Ecto neural progenitor cell (in vitro differentiated cells): ENCODE data around the gene LRRTM4.
"Not testable (repeated sequence)": the region's sequence is repeated elsewhere in the genome, so short reads cannot be mapped to it uniquely, and the experiment has no call there.

ENCODE experiments used
- DNase-seq: peaks from one replicate; pipeline ENCODE4 v3.0.0-alpha.2; 2018; ENCODE audit warnings: low spot score

LRRTM4 gene

GRCh38 chr2:77314721-77315120 lies 207.5 kb downstream of the LRRTM4 start:
- DNase-seq: no peak

DNA sequence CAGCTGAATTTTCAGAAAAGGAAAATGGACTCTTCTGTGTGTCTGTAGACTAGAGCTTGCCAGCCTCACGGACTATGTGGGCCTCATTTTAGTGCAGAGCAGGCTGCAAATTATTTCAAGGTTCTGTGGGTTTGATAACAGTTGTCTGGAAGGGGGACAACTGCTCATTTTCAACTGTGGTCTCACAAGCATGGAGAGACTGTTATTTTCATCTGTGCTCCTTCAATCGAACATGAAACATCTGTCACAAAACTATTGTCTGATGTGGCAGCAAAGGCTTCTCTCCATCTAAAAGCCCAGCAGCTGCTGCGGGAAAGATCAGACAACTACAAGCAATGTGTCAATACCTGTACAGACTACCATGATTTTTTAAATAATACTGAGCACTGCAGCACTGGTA lies 211.8 kb downstream of the LRRTM4 start:
- no peak for DNase-seq

- DNase-seq: no peak
Measured at GRCh38 chr2:77309725-77310124, 212.5 kb downstream of the LRRTM4 start.

- DNase-seq: no peak
Measured at GRCh38 chr2:77301441-77301840, 220.7 kb downstream of the LRRTM4 start.

GRCh38 chr2:77296791-77297190 lies 225.4 kb downstream of the LRRTM4 start:
- DNase-seq: no peak

GRCh38 chr2:77294474-77294873 lies 227.7 kb downstream of the LRRTM4 start:
- no peak for DNase-seq

DNA sequence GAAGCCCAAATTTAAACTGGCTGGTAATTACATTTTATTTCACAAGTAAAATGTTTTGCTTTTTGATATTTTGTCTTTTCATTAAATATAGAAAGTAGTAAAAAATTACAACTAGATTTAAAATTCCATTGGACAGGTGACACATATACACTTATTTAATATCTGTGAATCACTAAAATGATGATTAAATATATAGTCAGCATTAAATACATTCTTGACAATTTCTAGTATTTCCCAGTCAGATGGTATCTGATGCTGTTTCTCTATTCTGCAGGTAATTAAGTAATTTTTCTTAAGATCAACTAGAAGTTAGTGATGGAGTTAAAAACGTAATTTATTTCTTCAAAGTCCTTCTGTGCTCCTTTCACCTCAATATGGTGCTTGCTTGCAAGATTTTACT lies 237.8 kb downstream of the LRRTM4 start:
- no peak for DNase-seq

- DNase-seq: no peak
Measured at GRCh38 chr2:77271262-77271661, 250.9 kb downstream of the LRRTM4 start.

- no peak for DNase-seq
Measured at GRCh38 chr2:77270433-77270832, 251.7 kb downstream of the LRRTM4 start.

DNA sequence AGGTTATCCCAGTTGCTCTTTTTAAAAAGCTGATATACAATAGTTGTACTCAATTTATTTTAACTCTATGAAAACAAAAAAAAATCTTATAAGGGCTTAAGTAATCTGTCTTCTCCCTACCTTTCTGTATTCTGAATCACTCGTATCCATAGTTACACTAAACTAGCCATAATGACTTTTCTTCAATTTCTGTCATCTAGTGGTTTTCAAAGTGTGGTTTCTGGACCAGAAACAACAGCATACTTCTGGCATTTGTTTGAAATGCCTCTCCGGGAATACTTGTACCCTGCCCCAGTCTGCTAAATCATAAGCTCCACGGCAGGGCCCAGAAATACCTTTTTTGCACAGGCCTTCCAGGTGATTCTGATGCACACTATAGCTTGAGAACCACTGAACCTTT lies 253.6 kb downstream of the LRRTM4 start:
- DNase-seq: no peak

- no peak for DNase-seq
Measured at GRCh38 chr2:77232909-77233425, 289.2 kb downstream of the LRRTM4 start.

- DNase-seq: no peak
Measured at GRCh38 chr2:77228391-77228790, 293.8 kb downstream of the LRRTM4 start.

- no peak for DNase-seq
Measured at GRCh38 chr2:77210725-77211124, 311.5 kb downstream of the LRRTM4 start.

DNA sequence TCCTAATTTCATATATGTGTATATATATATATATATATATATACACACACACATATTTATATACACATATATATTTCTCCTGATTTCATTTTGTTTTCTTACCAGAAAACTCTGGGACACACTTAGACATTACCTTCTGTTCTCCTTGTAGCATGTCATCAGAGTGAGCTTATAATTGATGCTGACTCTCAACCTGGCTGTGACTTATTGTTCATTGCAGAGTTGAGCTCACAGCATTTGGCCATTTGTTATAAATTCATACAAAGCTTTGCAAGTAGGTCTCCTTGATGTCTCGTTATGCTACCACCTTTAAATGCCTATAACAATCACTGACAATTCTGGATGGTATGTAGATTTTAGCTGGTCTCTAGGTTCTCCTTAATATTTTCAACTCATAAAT lies 314.8 kb downstream of the LRRTM4 start:
- no peak for DNase-seq

GRCh38 chr2:77201755-77202154 lies 320.4 kb downstream of the LRRTM4 start:
- DNase-seq: no peak

- no peak for DNase-seq
Measured at GRCh38 chr2:77199411-77199810, 322.8 kb downstream of the LRRTM4 start.

DNA sequence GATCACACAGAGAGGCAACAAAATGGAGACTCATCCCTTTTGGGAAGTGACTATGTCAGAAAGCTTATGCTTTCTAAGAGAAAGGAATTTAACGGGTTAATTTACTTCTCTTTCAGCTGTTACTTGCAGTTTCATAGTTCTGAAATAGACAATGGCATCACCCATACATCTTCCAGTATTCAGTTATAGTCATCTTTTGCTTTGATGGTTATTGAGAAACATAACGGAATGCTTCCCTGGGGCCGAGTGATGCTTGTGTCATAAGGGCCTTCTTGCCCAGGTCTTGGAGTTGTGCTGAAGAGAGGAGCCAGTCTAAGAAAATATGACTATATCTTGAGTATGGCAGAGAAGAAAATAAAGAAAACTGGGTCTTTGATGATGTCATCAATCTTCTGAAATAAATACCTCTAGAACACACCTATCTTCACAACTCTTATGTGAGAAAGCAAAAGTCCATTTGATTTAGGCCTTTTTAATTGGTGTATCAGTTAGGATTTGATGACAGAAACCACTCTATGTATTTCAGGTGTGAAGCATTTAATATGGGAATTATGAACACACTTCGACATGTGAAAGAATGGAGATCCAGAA lies 328.2 kb downstream of the LRRTM4 start:
- DNase-seq: no peak

- DNase-seq: no peak
Measured at GRCh38 chr2:77192811-77193289, 329.3 kb downstream of the LRRTM4 start.

DNA sequence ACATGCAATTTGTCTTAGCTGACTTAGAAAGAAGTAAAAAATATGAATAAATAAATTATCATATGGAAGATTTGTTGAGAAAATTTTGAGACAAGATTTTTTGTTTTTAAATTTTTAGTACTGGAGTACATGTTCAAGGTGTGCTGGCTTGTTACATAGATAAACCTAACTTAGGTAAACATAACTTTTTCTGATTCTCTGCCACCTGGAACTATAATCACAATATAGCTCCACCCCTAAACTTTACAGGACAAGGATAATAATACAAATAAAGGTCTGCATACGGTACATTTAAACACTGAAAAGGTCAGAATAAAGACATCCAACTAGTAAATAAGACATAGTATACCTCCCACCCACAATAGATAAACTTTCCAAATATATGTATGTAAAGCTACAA lies 330.5 kb downstream of the LRRTM4 start:
- DNase-seq: no peak

DNA sequence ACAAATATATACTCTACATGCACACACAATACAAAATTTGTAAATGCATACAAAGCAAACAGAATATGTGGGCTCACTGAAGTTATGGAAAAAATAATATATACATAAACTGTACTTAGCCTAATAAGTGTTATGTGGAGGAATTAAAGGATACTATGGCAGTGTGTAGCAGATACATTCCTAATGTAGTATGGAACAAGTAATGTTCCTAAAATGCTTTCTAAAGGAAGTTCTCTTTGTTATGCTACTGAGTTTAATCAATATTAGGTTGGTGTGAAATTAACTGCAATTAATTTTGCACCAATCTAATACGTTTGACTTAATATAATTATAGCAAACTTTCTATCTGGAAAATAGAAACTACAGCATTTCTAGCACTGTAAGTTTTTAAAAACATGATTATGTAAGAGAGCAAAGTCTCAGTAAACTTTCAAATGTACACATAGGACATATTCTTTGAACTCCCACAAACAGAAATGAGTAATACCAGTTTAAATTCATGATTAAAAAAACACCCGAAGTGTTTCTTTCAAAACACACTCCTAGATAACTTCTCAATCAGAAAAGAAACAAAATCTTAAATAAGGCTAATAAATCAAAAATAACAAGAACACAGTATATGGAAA lies 331.3 kb downstream of the LRRTM4 start:
- DNase-seq: no peak

DNA sequence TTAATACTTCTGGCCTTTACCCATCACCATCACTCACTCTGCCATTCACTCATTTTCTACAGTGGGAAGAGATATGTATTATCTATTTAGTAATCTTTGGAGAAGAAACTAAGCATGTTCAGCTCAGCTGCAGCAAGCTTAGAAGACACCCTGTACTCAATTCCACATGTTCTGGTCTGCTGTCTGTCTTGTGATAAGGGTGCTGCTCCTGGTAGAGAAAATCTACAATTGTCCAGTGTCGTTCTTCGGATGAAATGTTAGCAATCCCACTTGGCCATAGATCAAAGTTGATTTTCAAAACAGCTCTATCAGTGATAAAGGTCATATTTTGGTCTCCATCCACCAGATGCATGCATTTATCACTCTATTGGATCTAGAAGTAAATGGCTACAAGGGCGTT lies 337.1 kb downstream of the LRRTM4 start:
- no peak for DNase-seq

DNA sequence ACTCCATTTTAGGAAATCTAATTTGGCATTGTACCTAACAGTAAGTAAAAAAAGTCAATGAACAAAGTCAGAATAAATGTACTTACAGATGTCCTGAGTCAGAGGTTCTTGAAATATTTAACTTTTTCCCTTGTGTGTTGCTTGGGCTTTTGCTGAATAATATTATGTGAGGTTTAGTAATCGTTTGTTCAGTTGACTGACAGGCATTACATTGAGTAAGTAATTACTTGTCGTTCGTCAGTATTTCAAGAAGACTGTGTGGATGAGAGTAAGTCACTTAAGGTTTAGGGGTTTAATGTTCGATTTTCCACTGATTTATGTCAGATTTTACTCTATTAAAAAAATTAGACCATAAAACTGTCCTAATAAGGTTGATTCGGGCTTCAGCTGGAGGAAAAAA lies 342.9 kb downstream of the LRRTM4 start:
- DNase-seq: no peak

DNA sequence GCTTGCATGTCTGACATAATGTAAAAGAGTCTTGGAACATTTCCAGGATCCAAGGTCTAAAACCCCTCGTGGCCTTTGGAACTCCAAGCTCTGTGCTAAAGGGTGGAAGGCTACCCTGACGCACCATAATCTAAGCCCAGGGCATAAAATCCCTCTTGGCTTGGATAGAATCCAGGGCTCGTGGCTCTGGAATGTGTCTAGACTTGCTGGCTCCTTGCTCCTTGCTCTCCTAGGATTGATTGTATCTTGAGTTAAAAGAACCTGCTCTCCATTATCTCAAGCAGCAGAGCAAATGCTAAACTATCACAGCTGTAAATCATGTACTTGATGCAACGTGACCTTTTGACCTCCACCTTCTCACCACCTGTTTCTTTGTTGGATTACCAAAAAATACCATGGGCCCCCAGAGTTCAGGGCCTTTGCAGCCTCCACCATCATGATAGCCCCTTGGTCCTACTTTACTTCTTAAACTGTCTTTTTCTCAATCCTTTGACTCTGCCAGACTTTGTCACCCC lies 346.9 kb downstream of the LRRTM4 start:
- DNase-seq: not testable (repeated sequence)

GRCh38 chr2:77169426-77169825 lies 352.8 kb downstream of the LRRTM4 start:
- no peak for DNase-seq
